SK-N-MC (cell line): ENCODE measurements around the gene FSD2.
"Not testable (repeated sequence)": the region's sequence is repeated elsewhere in the genome, so short reads cannot be mapped to it uniquely, and the experiment has no call there.

Experiments
- EZH2 ChIP-seq: fragments of 200-600 bp; sonication (generic); IDR thresholded peaks from one replicate; pipeline ENCODE4 v1.6.1; 2017; ENCODE audit warnings: antibody characterized with exemption
- FOXP2 ChIP-seq: optimal IDR thresholded peaks from 2 replicates; pipeline ENCODE3; 2011; ENCODE audit warnings: mild to moderate bottlenecking, moderate library complexity; ENCODE audit not compliant: insufficient read depth; ENCODE audit errors: extremely low read length, control extremely low read depth
- POLR2AphosphoS5 ChIP-seq: IDR thresholded peaks from 2 replicates; pipeline ENCODE4 v1.6.1; 2012; ENCODE audit warnings: mild to moderate bottlenecking, low read depth, low read length, borderline replicate concordance

DNA sequence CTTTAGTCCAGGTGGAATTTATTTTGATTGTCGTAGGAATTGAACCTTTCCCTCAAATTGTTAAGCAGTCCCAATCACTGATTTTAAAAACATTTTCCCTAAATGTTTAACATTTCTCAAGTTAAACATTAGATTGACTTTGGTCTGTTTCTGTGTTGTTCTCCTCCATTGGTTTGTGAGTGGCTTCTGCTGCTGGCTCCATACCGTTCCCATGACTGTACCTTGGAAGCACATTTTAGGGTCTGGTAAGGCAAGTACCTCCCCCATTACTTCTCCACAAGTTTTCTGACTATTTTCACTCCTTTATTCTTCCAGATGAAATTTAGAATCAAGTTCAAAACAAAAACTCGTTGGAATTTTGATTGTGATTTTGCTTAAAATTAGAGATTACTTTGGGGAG is 15.5 kb upstream of the FSD2 start:
- TF ChIP-seq POLR2AphosphoS5, EZH2, FOXP2: not testable (repeated sequence)
